H7 (cell line): ENCODE data around the gene CYP2C19. TPM values are rescaled to one million over a fixed set of nuclear protein-coding genes. Genes with fewer than 3 reads are reported as not detected.

Experiments
- total RNA-seq: library from RNA; depleted of rRNA; stranded (reverse); fragments of >200 nt; shearing (Covaris generic); gene quantifications from 2 replicates; pipeline ENCODE4 v1.2.3, GENCODE V29; 2014; rRNA removed

The CYP2C19 gene
- total RNA-seq, 1 experiment from 2014 or later: 0.14 TPM

Other genes with a start within 250 kb of the CYP2C19 start
- gene HELLS, start 216.9 kb upstream of the CYP2C19 start, total RNA-seq: 131 and 187 TPM in 2 replicates
- gene CYP2C18, start 79.0 kb upstream of the CYP2C19 start, total RNA-seq: 0.89 TPM in 1 of 2 replicates, not detected in the other
- not detected in 2 replicates for gene CYP2C9, start 176.0 kb downstream of the CYP2C19 start, total RNA-seq